GM19438 (cell line): ENCODE data around the gene PLEKHO2.
"Not testable (repeated sequence)": the region's sequence is repeated elsewhere in the genome, so short reads cannot be mapped to it uniquely, and the experiment has no call there.

Experiments used
- ATAC-seq: cut with Tn5 transposase; IDR thresholded peaks from one replicate; pipeline ENCODE4 v1.9.1; 2021; ENCODE audit warnings: low read depth; ENCODE audit not compliant: unreplicated experiment

PLEKHO2 gene, protein sequence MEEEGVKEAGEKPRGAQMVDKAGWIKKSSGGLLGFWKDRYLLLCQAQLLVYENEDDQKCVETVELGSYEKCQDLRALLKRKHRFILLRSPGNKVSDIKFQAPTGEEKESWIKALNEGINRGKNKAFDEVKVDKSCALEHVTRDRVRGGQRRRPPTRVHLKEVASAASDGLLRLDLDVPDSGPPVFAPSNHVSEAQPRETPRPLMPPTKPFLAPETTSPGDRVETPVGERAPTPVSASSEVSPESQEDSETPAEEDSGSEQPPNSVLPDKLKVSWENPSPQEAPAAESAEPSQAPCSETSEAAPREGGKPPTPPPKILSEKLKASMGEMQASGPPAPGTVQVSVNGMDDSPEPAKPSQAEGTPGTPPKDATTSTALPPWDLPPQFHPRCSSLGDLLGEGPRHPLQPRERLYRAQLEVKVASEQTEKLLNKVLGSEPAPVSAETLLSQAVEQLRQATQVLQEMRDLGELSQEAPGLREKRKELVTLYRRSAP

DNA sequence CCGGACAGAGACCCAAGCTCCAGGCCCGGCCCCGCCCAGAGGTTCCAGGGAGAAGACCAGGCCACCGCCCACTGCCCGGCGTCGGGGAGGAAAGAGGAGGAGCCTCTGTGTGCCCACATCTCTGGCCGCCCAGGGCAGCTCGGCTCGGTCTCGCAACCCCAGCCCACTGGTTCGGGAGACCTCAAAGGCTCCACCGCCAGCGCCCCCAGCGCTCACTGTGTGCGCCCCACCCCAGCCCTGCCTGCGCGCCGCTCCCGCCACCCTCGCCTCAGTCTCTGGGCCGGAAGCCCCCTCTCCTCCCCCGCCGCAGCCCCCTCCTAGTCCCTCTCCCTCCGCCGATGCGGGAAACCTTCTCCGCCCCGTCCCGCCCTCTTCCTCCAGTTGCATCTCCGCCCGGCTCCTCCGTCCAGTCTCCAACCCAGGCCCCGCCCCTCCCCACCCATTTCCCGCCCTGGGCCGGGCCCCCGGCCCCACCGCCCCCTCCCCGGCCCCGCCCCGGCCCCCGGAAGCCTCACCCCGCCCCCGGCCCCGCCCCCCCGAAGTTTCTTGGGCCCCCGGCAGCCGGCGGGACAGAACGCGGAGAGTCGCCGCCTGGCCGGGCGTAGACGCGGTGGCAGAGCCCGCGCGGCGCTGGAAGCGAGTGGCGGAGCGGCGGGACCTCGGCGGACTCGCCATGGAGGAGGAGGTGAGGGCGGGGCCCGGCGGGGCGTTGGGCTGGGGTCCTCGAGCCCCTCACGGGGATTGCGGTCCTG is at the start of gene PLEKHO2:
PLEKHO2 (plus strand) TSS at position 572 of the 752 bp plus-strand sequence; CDS start at position 674, 102 bp downstream.
- peak; percentile 70 for ATAC-seq

DNA sequence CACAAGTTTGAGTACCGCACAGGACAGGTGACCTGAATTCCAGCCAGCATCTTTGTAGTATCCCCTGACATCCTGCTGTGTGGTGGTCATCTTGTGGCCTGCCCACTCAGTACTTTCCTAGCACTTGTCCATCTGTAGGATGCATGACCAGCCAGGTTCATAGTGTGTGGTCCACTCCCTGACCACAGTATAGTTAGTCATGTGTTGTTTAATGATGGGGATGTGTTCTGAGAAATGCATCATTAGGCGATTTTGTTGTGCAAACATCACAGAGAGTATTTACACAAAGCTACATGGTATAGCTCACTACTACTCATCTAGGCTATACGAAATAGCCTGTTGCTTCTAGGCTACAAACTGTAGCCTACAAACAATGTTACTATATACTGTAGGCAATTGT is 49.4 kb upstream of the PLEKHO2 start:
- ATAC-seq = no peak

DNA sequence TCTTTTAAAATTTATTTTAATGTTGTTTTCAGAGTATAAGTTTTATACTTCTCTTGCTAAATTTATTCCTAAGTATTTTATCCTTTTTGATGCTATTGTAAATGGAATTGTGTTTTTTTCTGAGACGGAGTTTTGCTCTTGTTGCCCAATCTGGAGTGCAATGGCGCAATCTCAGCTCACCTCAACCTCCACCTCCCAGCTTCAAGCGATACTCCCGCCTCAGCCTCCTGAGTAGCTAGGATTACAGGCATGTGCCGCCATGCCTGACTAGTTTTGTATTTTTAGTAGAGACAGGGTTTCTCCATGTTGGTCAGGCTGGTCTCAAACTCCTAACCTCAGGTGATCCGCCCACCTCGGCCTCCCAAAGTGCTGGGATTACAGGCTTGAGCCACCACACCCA is 46.4 kb upstream of the PLEKHO2 start:
- ATAC-seq = not testable (repeated sequence)

DNA sequence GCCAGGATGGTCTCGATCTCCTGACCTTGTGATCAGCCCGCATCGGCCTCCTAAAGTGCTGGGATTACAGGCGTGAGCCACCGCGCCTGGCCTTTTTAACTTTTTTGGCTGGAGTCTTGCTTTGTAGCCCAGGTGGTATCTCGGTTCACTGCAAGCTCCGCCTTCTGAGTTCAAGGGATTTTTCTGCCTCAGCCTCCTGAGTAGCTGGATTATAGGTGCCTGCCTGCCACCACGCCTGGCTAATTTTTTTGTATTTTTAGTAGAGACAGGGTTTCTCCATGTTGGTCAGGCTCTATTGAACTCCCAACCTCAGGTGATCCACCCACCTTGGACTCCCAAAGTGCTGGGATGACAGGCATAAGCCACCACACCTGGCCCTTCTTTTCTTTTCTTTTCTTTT is 45.8 kb upstream of the PLEKHO2 start:
- not testable (repeated sequence) for ATAC-seq

DNA sequence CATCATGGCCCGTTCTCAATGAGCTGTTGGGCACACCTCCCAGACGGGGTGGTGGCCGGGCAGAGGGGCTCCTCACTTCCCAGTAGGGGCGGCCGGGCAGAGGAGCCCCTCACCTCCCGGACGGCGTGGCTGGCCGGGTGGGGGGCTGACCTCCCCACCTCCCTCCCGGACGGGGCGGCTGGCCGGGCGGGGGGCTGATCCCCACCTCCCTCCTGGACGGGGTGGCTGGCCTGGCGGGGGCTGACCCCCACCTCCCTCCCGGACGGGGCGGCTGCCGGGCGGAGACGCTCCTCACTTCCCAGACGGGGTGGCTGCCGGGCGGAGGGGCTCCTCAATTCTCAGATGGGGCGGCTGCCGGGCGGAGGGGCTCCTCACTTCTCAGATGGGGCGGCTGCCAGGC is 42.8 kb upstream of the PLEKHO2 start:
- not testable (repeated sequence) for ATAC-seq

GRCh38 chr15:64800476-64800875 is 41.2 kb upstream of the PLEKHO2 start:
- no peak for ATAC-seq

- ATAC-seq = no peak
Measured at GRCh38 chr15:64803526-64803925, 38.2 kb upstream of the PLEKHO2 start.

DNA sequence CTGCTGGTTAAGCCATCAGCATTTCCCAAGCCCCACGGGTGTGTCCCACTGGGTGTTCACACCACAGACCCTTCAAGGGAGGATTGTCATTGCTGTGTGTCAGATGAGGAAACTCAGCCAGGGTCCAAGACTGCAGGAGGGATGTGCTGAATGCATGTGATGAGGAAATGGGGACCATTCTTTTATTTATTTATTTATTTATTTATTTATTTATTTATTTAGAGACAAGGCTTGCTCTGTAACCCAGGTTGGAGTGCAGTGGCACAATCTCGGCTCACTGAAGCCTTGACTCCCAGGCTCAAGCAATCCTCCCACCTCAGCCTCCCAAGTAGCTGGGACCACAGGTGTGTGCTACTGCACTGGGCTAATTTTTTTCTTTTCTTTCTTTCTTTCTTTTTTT is 37.1 kb upstream of the PLEKHO2 start:
- ATAC-seq = no peak

DNA sequence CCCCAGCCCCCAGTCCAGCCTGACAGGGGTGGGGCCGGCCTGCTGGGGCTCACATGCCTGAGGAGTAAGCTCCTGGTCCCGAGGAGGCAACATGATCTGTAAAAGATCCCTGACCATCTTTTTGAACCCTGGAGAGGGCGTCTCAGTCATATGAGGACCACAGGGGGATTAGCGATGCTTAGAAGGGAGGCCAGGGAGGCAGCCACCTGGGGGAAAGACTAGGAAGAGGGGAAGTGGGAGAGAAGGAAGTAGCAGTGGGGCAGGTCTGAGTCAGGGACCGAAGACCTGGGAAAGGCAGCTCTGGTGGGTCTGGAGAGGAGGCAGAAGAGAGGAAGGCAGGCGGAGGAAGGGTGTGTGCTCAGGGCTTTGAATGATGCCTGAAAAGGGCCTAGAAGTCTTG is 35.2 kb upstream of the PLEKHO2 start:
- no peak for ATAC-seq

GRCh38 chr15:64807051-64807749 is 34.5 kb upstream of the PLEKHO2 start:
- no peak for ATAC-seq

DNA sequence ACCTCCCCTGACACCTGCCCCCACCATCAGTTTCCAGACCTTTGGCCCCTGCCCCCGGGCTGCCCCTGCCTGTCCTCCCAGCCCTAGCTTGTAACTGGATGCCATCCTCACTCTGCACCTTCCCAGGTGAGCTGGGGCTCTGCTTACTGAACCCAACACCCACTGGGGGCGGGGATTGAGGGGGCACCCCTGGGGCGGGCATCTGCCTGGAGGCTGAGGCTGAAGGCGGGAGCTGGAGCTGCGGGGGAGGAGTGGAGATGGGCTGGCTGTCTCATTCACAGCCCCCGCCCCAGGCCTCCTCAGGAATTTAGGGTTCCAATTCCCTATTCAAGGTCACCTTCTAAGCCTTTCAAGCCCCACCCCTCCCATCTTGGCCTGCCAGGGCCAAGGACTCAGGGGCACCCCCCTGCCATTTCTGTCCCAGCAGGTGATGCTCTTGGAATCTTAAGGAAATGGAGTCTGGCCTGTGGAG is 33.9 kb upstream of the PLEKHO2 start:
- no peak for ATAC-seq

DNA sequence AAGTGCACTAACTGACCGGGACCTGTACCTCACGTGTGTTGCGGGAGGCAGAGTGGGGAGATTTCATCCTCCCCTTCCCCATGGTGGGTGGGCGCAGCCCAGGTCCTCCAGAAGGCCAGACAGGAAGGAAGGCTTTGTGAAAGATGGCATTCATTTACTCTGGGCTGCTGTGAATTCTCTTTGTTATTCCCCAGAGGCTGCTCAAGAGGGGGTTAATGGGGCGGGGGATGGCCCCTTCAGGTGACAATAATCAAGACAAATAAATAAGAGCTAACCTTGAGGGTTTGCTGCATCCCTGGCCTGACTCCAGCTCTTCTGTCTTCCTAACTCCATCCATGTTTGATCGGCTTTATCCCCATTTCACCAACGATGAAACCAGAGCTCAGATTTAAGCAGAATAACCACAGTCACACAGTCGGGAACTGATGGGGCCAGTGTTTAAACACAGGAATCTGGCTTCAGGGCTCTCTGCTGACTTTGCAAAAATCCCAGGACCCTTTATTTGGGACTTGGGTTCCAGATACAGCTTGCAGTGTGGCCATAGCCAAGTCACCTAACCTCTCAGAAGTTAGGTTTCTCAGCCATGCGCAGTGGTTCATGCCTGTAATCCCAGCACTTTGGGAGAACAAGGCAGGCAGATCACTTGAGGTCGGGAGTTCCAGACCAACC is 32.8 kb upstream of the PLEKHO2 start:
- no peak for ATAC-seq

- no peak for ATAC-seq
Measured at GRCh38 chr15:64809649-64810496, 31.8 kb upstream of the PLEKHO2 start.

- no peak for ATAC-seq
Measured at GRCh38 chr15:64810497-64811326, 31.0 kb upstream of the PLEKHO2 start.

GRCh38 chr15:64813075-64813474 is 28.6 kb upstream of the PLEKHO2 start:
- no peak for ATAC-seq

DNA sequence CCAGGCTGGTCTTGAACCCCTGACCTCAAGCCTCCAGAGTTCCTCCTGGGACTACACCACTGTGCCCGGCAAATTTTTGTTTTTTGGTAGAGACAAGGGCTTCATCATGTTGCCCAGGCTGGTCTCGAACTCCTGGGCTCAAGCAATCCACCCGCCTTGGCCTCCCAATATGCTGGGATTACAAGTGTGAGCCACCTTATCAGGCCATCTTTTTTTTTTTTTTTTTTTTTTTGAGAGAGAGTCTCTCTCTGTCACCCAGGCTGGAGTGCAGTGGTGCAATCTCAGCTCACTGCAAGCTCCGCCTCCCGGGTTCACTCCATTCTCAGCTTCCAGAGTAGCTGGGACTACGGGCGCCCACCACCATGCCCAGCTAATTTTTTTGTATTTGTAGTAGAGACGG is 27.4 kb upstream of the PLEKHO2 start:
- ATAC-seq = not testable (repeated sequence)

- not testable (repeated sequence) for ATAC-seq
Measured at GRCh38 chr15:64814965-64815364, 26.8 kb upstream of the PLEKHO2 start.

DNA sequence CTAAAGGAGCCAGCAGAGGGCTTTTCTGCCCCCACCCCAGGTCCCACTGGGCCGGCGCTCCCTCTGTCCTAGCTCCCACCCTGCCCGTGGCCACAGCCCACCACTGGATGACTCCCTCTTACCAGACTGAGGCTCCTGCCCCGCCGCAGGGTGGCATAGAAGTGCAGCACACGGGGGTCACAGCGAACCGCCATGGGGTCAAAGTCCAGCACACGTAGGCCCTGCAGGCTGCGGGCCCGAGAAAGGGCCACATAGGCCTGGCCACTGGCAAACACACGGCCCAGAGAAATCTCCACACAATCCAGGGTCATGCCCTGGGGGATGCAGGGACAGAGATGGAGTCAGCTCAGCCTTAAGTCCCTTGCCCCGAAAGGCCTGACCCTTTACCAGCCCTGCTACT is 25.3 kb upstream of the PLEKHO2 start:
- ATAC-seq = no peak
